Smooth muscle cell (in vitro differentiated cells): ENCODE results near the gene RCAN3. TPM values are rescaled to one million over a fixed set of nuclear protein-coding genes. Genes with fewer than 3 reads are reported as not detected.
"Not testable (repeated sequence)": the region's sequence is repeated elsewhere in the genome, so short reads cannot be mapped to it uniquely, and the experiment has no call there.

Experiments
- DNase-seq: peaks from one replicate; lab custom pipeline; 2025; ENCODE audit not compliant: unreplicated experiment; lab: John Stamatoyannopoulos, UW
- H2AFZ ChIP-seq: fragments of 200-600 bp; sonication (generic); 2 replicates; pipeline ENCODE4 v1.6.0; 2016; ENCODE audit warnings: antibody characterized with exemption, low read depth, mild to moderate bottlenecking
- H3F3A ChIP-seq: fragments of 200-600 bp; sonication (generic); 2 replicates; pipeline ENCODE4 v1.6.0; 2017; ENCODE audit warnings: antibody characterized with exemption, low read depth
- H3K27ac ChIP-seq: fragments of 200-600 bp; sonication (generic); 2 replicates; pipeline ENCODE4 v1.5.1; 2016; ENCODE audit warnings: low read depth, mild to moderate bottlenecking
- H3K27me3 ChIP-seq: fragments of 200-600 bp; sonication (generic); 2 replicates; pipeline ENCODE4 v1.6.1; 2016; ENCODE audit warnings: low read depth, mild to moderate bottlenecking
- H3K36me3 ChIP-seq: fragments of 200-600 bp; sonication (generic); 2 replicates; pipeline ENCODE4 v1.5.1; 2016; ENCODE audit warnings: low read depth
- H3K4me1 ChIP-seq: fragments of 200-600 bp; sonication (generic); 2 replicates; pipeline ENCODE4 v1.5.1; 2016; ENCODE audit warnings: low read depth
- H3K4me2 ChIP-seq: fragments of 200-600 bp; sonication (generic); 2 replicates; pipeline ENCODE4 v1.6.0; 2016; ENCODE audit warnings: mild to moderate bottlenecking
- H3K4me3 ChIP-seq: fragments of 200-600 bp; sonication (generic); 2 replicates; pipeline ENCODE4 v1.5.1; 2016; ENCODE audit warnings: mild to moderate bottlenecking
- H3K79me2 ChIP-seq: fragments of 200-600 bp; sonication (generic); 2 replicates; pipeline ENCODE4 v1.6.0; 2016; ENCODE audit warnings: low read depth, mild to moderate bottlenecking
- H3K9ac ChIP-seq: fragments of 200-600 bp; sonication (generic); 2 replicates; pipeline ENCODE4 v1.6.0; 2016; ENCODE audit warnings: low read depth
- H3K9me3 ChIP-seq: fragments of 200-600 bp; sonication (generic); replicated peaks from 2 replicates; pipeline ENCODE4 v1.5.1; 2016; ENCODE audit warnings: low read depth
- H4K20me1 ChIP-seq: fragments of 200-600 bp; sonication (generic); 2 replicates; pipeline ENCODE4 v1.6.0; 2016; ENCODE audit warnings: low read depth
- CTCF ChIP-seq: fragments of 200-600 bp; sonication (generic); IDR thresholded peaks from 2 replicates; pipeline ENCODE4 v1.5.1; 2017; ENCODE audit warnings: borderline replicate concordance, mild to moderate bottlenecking, antibody characterized with exemption; ENCODE audit not compliant: insufficient read depth, poor library complexity, severe bottlenecking
- WGBS: methylation state at CpG from one replicate; pipeline ENCODE4 v1.1.7; 2016; ENCODE audit warnings: low lambda C conversion rate; 5-methylcytosine and 5-hydroxymethylcytosine counted together
- polyA plus RNA-seq: library from polyadenylated mRNA; unstranded; fragments of >200 nt; fragmentation: Nextera tagmentation; extraction: Ambion mirVana; gene quantifications from 2 replicates; pipeline ENCODE4 v1.2.1, GENCODE V29; 2016
- total RNA-seq: library from RNA; depleted of rRNA; stranded (reverse); fragments of >200 nt; gene quantifications from 2 replicates; pipeline ENCODE4 v1.2.3, GENCODE V29; 2014

RCAN3 gene
- total and polyA plus RNA-seq, 2 experiments from 2014 or later: 4.5 to 20.0 TPM

DNA sequence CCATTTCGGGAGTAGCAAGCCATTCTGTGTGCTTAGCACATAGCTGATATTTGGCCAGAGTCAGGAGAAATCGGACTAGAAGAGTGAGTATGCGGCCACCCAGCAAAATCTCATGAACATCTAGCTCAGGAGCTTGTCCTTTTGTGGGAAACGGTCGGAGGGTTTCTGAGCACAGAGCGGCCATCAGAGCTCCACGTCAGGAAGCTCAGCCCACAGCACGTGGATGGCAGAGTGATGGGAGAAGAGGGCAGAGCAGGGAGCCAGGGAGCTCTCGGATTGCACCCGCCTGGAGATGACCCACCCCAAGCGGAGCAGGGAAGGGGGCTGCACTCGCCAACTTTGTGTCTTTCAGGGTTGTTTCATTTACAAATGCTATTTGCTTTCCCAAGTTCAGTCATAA, 13.9 kb downstream of the RCAN3 start:
- Histone ChIP-seq H3K27ac (no peak overlapping the region), H3K9ac (no peak overlapping the region), H3K4me1 (no peaks in the 10 kb centered on the region), H3K79me2 (peaks cover 4% of the 10 kb centered on the region), H4K20me1 (peaks cover 32% of the 10 kb centered on the region), H3K4me3 (no peak overlapping the region), H3K36me3 (no peaks in the 10 kb centered on the region), H3K9me3 (no peaks in the 10 kb centered on the region), H3F3A (no peaks in the 10 kb centered on the region), H3K4me2 (no peak overlapping the region), H3K27me3 (no peaks in the 10 kb centered on the region), H2AFZ (no peak overlapping the region)
- no peak for TF ChIP-seq CTCF
- no peak for DNase-seq
- 95% methylated on average over 12 of the region's 12 CpGs for WGBS

GRCh38 chr1:24517898-24518297, 15.3 kb downstream of the RCAN3 start:
- no peak overlapping the region for H3K4me2 ChIP-seq
- no peak overlapping the region for H3K27ac ChIP-seq
- no peak for DNase-seq
- no peak overlapping the region for H2AFZ ChIP-seq
- H4K20me1 ChIP-seq: peaks cover 18% of the 10 kb centered on the region
- no peaks in the 10 kb centered on the region for H3F3A ChIP-seq
- WGBS: 99% methylated on average over 4 of the region's 4 CpGs
- no peaks in the 10 kb centered on the region for H3K79me2 ChIP-seq
- H3K4me3 ChIP-seq: no peak overlapping the region
- H3K9me3 ChIP-seq: no peaks in the 10 kb centered on the region
- no peaks in the 10 kb centered on the region for H3K36me3 ChIP-seq
- no peak for TF ChIP-seq CTCF
- H3K4me1 ChIP-seq: no peaks in the 10 kb centered on the region
- no peaks in the 10 kb centered on the region for H3K27me3 ChIP-seq
- H3K9ac ChIP-seq: no peak overlapping the region

DNA sequence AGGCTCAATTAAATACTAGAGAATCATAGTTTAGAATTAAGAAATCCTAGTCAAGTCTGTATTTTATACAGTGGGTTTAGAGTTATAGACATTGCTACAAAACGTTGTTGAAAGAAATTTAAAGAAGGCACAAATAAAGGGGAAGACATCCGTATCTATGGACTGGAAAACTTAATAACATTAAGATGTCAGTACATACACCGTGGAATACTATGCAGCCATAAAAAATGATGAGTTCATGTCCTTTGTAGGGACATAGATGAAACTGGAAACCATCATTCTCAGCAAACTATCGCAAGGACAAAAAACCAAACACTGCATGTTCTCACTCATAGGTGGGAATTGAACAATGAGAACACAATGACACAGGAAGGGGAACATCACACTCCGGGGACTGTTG, 17.6 kb downstream of the RCAN3 start:
- H3F3A ChIP-seq, H3K9ac ChIP-seq, H2AFZ ChIP-seq, H3K9me3 ChIP-seq, H3K36me3 ChIP-seq, H4K20me1 ChIP-seq, H3K4me1 ChIP-seq, DNase-seq, H3K79me2 ChIP-seq, H3K4me2 ChIP-seq, H3K27me3 ChIP-seq, H3K27ac ChIP-seq, H3K4me3 ChIP-seq: not testable (repeated sequence)
- 93% methylated on average over 4 of the region's 5 CpGs for WGBS

GRCh38 chr1:24525606-24526005, 23.0 kb downstream of the RCAN3 start:
- Histone ChIP-seq H3K27me3 (no peaks in the 10 kb centered on the region), H3K4me2 (no peak overlapping the region), H3K27ac (no peak overlapping the region), H3F3A (peaks cover 7% of the 10 kb centered on the region), H3K4me3 (no peak overlapping the region), H2AFZ (no peak overlapping the region), H3K9me3 (no peaks in the 10 kb centered on the region), H3K9ac (no peak overlapping the region), H3K36me3 (no peaks in the 10 kb centered on the region), H3K79me2 (no peaks in the 10 kb centered on the region), H3K4me1 (no peaks in the 10 kb centered on the region), H4K20me1 (peaks cover 15% of the 10 kb centered on the region)
- no peak for DNase-seq
- TF ChIP-seq CTCF: no peak
- WGBS: 30% methylated on average over 6 of the region's 6 CpGs
